SU-DHL-6 (cell line): ENCODE data around the gene SOS1.

Experiments used
- H2AFZ ChIP-seq: fragments of 200-600 bp; sonication (generic); 2 replicates; pipeline ENCODE4 v1.6.1; 2014; ENCODE audit warnings: low read depth, mild to moderate bottlenecking, moderate library complexity, mixed read lengths, antibody characterized with exemption, low read length; ENCODE audit not compliant: severe bottlenecking
- H3F3A ChIP-seq: fragments of 200-600 bp; shearing (Covaris generic); 2 replicates; pipeline ENCODE4 v1.6.0; 2016; ENCODE audit warnings: antibody characterized with exemption, mild to moderate bottlenecking; ENCODE audit not compliant: insufficient read depth
- H3K27ac ChIP-seq: fragments of 200-600 bp; sonication (generic); 2 replicates; pipeline ENCODE4 v1.5.1; 2016; ENCODE audit warnings: low read depth, mild to moderate bottlenecking, low read length, moderate library complexity, mixed read lengths
- H3K27me3 ChIP-seq: fragments of 200-600 bp; sonication (generic), shearing (Covaris generic); 2 replicates; pipeline ENCODE4 v1.6.0; 2014; ENCODE audit warnings: mild to moderate bottlenecking, low read length
- H3K36me3 ChIP-seq: fragments of 200-600 bp; sonication (generic); 2 replicates; pipeline ENCODE4 v1.6.1; 2014; ENCODE audit warnings: mild to moderate bottlenecking, low read length, mixed read lengths
- H3K4me2 ChIP-seq: fragments of 300-600, 200-600 bp; shearing (Covaris generic), sonication (generic); 2 replicates; pipeline ENCODE4 v1.6.0; 2014; ENCODE audit warnings: low read length, low read depth, mild to moderate bottlenecking; ENCODE audit not compliant: poor library complexity, severe bottlenecking
- H3K4me3 ChIP-seq: fragments of 200-600 bp; sonication (generic); 2 replicates; pipeline ENCODE4 v1.5.1; 2014; ENCODE audit warnings: antibody characterized with exemption, low read length, mild to moderate bottlenecking, mixed read lengths; ENCODE audit not compliant: insufficient read depth, poor library complexity, severe bottlenecking
- H3K79me2 ChIP-seq: fragments of 200-600 bp; sonication (generic); 2 replicates; pipeline ENCODE4 v1.6.1; 2014; ENCODE audit warnings: mild to moderate bottlenecking, low read length, moderate library complexity; ENCODE audit not compliant: insufficient read depth
- H3K9ac ChIP-seq: fragments of 200-600 bp; sonication (generic); 2 replicates; pipeline ENCODE4 v1.7.0; 2014; ENCODE audit warnings: mild to moderate bottlenecking, low read length
- H3K9me2 ChIP-seq: fragments of 200-600 bp; sonication (generic); replicated peaks from 2 replicates; pipeline ENCODE4 v1.6.1; 2014; ENCODE audit warnings: low read length; ENCODE audit not compliant: insufficient read depth
- H3K9me3 ChIP-seq: fragments of 200-600 bp; sonication (generic); 2 replicates; pipeline ENCODE4 v1.6.1; 2014; ENCODE audit warnings: low read length, mixed read lengths; ENCODE audit not compliant: insufficient read depth
- H4K20me1 ChIP-seq: fragments of 200-600 bp; sonication (generic); 2 replicates; pipeline ENCODE4 v1.6.1; 2014; ENCODE audit warnings: low read depth, mild to moderate bottlenecking, antibody characterized with exemption, low read length, moderate library complexity, mixed read lengths
- CTCF ChIP-seq: fragments of 200-600 bp; sonication (generic); IDR thresholded peaks from one replicate; pipeline ENCODE4 v1.5.1; 2017; ENCODE audit warnings: antibody characterized with exemption, mild to moderate bottlenecking, low read length, moderate library complexity; ENCODE audit not compliant: insufficient read depth, poor library complexity, severe bottlenecking
- EZH2phosphoT487 ChIP-seq: fragments of 200-600 bp; sonication (generic), shearing (Covaris generic); conservative IDR thresholded peaks from 2 replicates; pipeline ENCODE4 v1.6.1; 2018; ENCODE audit warnings: mild to moderate bottlenecking, antibody characterized with exemption, low read length, moderate library complexity, mixed read lengths

SOS1 gene

DNA sequence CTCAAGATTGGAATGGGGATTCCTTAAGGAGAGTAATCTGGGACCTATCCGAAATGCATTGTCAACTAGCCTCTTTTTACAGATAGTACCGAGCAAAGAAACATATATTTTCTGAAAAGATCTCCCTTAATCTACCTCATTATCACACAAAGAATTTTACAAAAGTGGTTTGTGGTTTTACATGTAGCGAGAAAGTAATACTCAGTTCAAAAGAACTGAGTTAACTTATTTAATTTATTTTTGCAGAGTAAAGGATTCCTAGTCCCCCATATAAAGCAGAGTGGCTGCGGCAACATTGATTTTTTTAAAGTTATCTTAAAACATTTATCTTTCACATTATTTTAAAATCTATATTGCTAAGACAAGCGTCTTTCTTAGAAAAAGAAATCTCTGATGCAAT, 15.9 kb upstream of the SOS1 start:
- Histone ChIP-seq H3K27me3 (no peaks in the 10 kb centered on the region), H3K79me2 (no peaks in the 10 kb centered on the region), H3K4me3 (no peak overlapping the region), H2AFZ (no peak overlapping the region), H3K27ac (no peak overlapping the region), H4K20me1 (no peaks in the 10 kb centered on the region), H3F3A (no peaks in the 10 kb centered on the region), H3K9me2 (no peaks in the 10 kb centered on the region), H3K4me2 (no peak overlapping the region), H3K9ac (no peak overlapping the region), H3K36me3 (no peaks in the 10 kb centered on the region), H3K9me3 (no peaks in the 10 kb centered on the region)
- no peak for TF ChIP-seq EZH2phosphoT487
- TF ChIP-seq CTCF: no peak

DNA sequence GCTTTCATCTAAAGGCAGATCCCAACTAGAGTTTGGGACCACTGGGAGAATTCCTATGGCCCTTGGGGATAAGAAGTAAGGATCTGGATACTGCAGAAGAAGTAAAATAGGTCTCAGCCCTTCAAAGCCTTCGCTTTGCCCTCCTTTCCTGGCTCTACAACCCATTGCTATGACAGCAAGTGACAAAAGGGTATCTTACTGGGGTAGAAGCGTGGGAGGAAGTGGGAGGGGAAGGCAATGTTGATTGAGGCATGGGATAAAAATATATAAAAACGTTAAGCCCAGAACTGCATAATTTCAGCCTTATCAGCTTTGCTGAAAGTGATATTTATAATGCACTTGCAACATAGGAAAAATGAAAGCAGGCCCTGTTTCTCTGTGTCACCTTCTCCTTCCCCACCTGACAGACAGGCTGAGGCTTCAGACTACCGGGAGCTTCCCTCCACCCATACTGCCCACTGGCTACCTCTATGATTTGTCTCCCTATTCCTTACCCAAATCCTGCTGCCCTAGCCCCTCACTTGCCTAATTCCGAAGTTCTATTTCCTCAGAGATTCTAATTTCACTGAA, 14.9 kb upstream of the SOS1 start:
- Histone ChIP-seq H3K9ac (no peak overlapping the region), H3K4me2 (no peak overlapping the region)
- no peak for TF ChIP-seq EZH2phosphoT487
- no peak for TF ChIP-seq CTCF

GRCh38 chr2:39133215-39133851, 12.5 kb upstream of the SOS1 start:
- Histone ChIP-seq H3K79me2 (no peaks in the 10 kb centered on the region), H3K27ac (no peak overlapping the region), H3K36me3 (no peaks in the 10 kb centered on the region), H3K4me2 (no peak overlapping the region), H3K9ac (no peak overlapping the region), H3K9me3 (no peaks in the 10 kb centered on the region), H3K9me2 (no peaks in the 10 kb centered on the region), H4K20me1 (no peaks in the 10 kb centered on the region), H3K4me3 (no peak overlapping the region), H3F3A (no peaks in the 10 kb centered on the region), H3K27me3 (no peaks in the 10 kb centered on the region), H2AFZ (no peak overlapping the region)
- TF ChIP-seq CTCF (no peak), EZH2phosphoT487 (no peak)

More for the DNA sequence above, 14.9 kb upstream of the SOS1 start:
- Histone ChIP-seq H3K27ac (no peak overlapping the region), H3K36me3 (no peaks in the 10 kb centered on the region), H3K4me3 (no peak overlapping the region), H3K9me3 (no peaks in the 10 kb centered on the region), H3K9me2 (no peaks in the 10 kb centered on the region), H2AFZ (no peak overlapping the region), H3K79me2 (no peaks in the 10 kb centered on the region), H3K27me3 (no peaks in the 10 kb centered on the region), H4K20me1 (no peaks in the 10 kb centered on the region), H3F3A (no peaks in the 10 kb centered on the region)
